ENCODE results near the gene IFI35. TPM values are rescaled to one million over a fixed set of nuclear protein-coding genes. Genes with fewer than 3 reads are reported as not detected.
A peak's percentile ranks its signal among the peaks of the same experiment; 100 is the strongest.

The IFI35 gene
- total RNA-seq, 3 donors from 2014 or later: 16.2 to 42.3 (median 31.0) TPM

GRCh38 chr17:42980766-42981397, 25.7 kb upstream of the IFI35 start:
- H3K36me3 ChIP-seq: no peaks in the 10 kb centered on the region
- peak in 1 of 2 donors; percentile 65 for DNase-seq (ENCODE audit: low spot score in 2 of 2)
- H3K4me3 ChIP-seq: peak overlapping the region; percentile 91 to 100 (median 98)
- TF ChIP-seq POLR2AphosphoS5 (IDR thresholded peaks at IDR 0.05): no peak
- TF ChIP-seq CTCF (IDR thresholded peaks at IDR 0.05): peak in 1 of 3 donors; percentile 27
- no peaks in the 10 kb centered on the region for H3K27me3 ChIP-seq
- H3K4me1 ChIP-seq: no peaks in the 10 kb centered on the region
- H3K27ac ChIP-seq: peak overlapping the region; percentile 90 to 96
- intact Hi-C loops (cut with DNase I; ENCODE audit: low total_unique reads): no loop called here
- H3K9me3 ChIP-seq: no peaks in the 10 kb centered on the region

DNA sequence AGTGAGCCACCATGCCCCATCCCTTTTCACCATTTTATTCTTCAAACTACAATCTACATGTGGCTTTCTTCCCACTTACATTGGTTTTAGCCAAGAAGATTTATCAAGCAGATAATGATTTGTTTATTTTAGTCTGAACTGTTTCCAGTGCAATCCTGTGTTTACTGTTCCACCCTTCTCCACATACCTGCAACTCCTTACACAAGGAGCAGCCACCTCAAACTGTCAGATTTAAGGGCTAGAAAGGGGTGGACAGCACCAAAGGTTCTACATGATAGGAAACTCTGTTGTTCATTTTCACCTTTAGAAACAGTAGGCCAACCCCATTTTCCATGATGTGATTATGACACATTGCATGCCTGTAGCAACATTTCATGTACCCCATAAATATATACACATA, 24.3 kb upstream of the IFI35 start:
- intact Hi-C loops (cut with DNase I; ENCODE audit: low total_unique reads): no loop called here
- Histone ChIP-seq H3K4me3 (peak overlapping the region in 1 of 3 donors; percentile 15), H3K4me1 (no peaks in the 10 kb centered on the region), H3K9me3 (no peaks in the 10 kb centered on the region), H3K27ac (peak overlapping the region; percentile 13 to 43), H3K36me3 (no peaks in the 10 kb centered on the region), H3K27me3 (no peaks in the 10 kb centered on the region)
- no peak for TF ChIP-seq CTCF (IDR thresholded peaks at IDR 0.05)
- no peak for TF ChIP-seq POLR2A (IDR thresholded peaks at IDR 0.05)
- no peak for TF ChIP-seq POLR2AphosphoS5 (IDR thresholded peaks at IDR 0.05)
- no peak for DNase-seq (ENCODE audit: low spot score in 2 of 2)

DNA sequence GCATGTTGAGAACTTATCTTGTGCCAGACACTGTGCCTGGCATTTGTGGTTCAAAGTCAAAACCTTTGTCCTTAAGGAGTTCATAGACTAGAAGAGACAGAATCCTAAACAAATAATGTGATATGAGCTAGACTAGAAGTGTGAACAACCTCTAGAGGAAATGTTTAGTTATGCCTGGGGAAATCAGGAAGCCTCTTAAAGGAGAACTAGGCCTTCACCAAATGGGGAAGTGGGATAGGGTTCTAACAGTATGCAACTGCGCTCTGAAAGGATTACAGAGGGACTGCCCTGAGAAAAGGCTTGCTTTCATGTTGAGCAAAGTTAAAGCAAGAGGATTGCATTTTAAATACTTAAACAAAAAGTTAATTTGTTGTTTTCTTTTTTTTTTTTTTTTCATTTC, 21.4 kb upstream of the IFI35 start:
- Histone ChIP-seq H3K36me3 (no peaks in the 10 kb centered on the region), H3K27ac (no peak overlapping the region)
- DNase-seq (ENCODE audit: low spot score in 2 of 2): no peak

GRCh38 chr17:42989141-42989540, 17.4 kb upstream of the IFI35 start:
- TF ChIP-seq CTCF (IDR thresholded peaks at IDR 0.05): no peak
- no peak for TF ChIP-seq POLR2AphosphoS5 (IDR thresholded peaks at IDR 0.05)
- no peak for TF ChIP-seq POLR2A (IDR thresholded peaks at IDR 0.05)

More for the DNA sequence above, 21.4 kb upstream of the IFI35 start:
- H3K4me3 ChIP-seq: no peak overlapping the region
- intact Hi-C loops (cut with DNase I; ENCODE audit: low total_unique reads): no loop called here
- no peaks in the 10 kb centered on the region for H3K4me1 ChIP-seq
- TF ChIP-seq POLR2A (IDR thresholded peaks at IDR 0.05) (no peak), CTCF (IDR thresholded peaks at IDR 0.05) (no peak)
- no peaks in the 10 kb centered on the region for H3K9me3 ChIP-seq
- no peaks in the 10 kb centered on the region for H3K27me3 ChIP-seq

DNA sequence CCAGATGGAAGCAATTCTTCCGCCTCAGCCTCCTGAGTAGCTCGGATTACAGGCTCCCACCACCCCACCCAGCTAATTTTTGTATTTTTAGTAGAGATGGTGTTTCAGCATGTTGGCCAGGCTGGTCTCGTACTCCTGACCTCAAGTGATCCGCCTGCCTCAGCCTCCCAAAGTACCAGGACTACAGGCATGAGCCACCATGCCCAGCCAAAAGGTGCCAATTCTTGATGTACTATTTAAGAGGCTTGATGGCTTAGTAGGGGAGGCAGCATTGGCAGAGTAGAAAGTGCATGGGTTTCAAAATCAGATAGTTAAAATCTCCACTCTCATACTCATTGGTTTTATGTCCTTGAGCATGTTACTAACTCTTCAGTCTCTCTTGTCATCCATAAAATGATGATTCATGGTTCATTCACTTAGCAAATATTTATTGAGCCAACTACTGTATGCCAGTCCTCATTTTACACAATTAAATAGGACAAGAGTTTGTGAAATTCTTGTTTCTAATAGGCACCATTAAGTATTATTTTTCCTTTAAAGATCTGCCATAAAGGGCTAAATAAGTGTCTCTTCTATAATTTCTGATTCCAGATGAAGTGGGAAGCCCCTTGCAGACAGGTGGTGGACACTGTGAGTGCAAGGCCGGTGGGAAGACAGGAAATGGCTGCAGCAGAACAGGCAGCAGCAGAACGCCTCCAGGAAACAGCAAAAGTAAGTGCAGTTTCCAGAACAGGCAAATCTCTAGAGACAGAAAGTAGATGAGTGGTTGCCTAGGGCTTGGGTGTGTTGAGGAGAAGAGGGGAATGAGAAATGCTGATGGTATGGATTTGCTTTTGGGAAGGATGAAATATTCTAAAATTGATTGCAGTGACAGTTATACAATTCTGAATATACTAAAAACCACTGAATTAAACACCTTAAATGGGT, 16.6 kb upstream of the IFI35 start:
- intact Hi-C loops (cut with DNase I; ENCODE audit: low total_unique reads): no loop called here
- Histone ChIP-seq H3K27ac (peak overlapping the region in 1 of 2 donors; percentile 15), H3K4me3 (no peak overlapping the region), H3K27me3 (no peaks in the 10 kb centered on the region), H3K36me3 (no peaks in the 10 kb centered on the region), H3K9me3 (no peaks in the 10 kb centered on the region), H3K4me1 (no peaks in the 10 kb centered on the region)
- TF ChIP-seq CTCF (IDR thresholded peaks at IDR 0.05) (no peak), POLR2AphosphoS5 (IDR thresholded peaks at IDR 0.05) (no peak), POLR2A (IDR thresholded peaks at IDR 0.05) (no peak)
- DNase-seq (ENCODE audit: low spot score in 2 of 2): no peak

More at GRCh38 chr17:42989141-42989540, 17.4 kb upstream of the IFI35 start:
- H3K4me3 ChIP-seq: no peak overlapping the region
- intact Hi-C loops (cut with DNase I; ENCODE audit: low total_unique reads): no loop called here
- no peak overlapping the region for H3K27ac ChIP-seq
- no peaks in the 10 kb centered on the region for H3K36me3 ChIP-seq
- H3K27me3 ChIP-seq: no peaks in the 10 kb centered on the region
- DNase-seq (ENCODE audit: low spot score in 2 of 2): no peak
- H3K4me1 ChIP-seq: no peaks in the 10 kb centered on the region
- H3K9me3 ChIP-seq: no peaks in the 10 kb centered on the region
